GM19397 (cell line): Measurements from ENCODE around the gene SDK2.

Experiments used
- ATAC-seq: cut with Tn5 transposase; IDR thresholded peaks from one replicate; pipeline ENCODE4 v1.9.1; 2021; ENCODE audit warnings: mild to moderate bottlenecking, moderate library complexity; ENCODE audit not compliant: unreplicated experiment

SDK2 gene

DNA sequence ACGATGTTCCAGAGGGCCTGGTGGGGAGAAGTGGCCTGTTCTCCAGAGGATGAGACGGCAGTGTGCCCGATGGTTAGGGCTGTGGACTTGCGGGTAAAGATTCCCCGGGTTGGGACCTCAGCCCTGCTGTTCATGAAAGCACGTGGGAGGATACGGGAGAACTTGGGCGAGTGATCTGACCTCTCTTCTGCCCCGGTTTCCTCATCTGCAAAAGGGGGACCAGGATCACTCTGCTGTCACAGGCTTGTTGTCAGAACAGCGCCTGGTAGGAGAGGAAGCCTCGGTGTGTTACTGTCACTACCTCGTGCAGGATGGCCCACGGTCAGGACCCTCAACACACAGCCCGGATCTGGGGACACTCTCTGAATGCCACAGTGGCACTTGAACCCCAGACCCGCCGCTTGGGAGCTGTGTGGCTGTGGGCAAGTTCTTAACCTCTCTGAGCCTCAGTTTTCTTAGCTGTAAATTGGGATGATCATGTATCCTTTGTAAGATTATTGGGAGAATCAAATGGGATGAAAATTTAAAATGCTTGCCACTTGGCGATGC lies 246.9 kb downstream of the SDK2 start:
- no peak for ATAC-seq

DNA sequence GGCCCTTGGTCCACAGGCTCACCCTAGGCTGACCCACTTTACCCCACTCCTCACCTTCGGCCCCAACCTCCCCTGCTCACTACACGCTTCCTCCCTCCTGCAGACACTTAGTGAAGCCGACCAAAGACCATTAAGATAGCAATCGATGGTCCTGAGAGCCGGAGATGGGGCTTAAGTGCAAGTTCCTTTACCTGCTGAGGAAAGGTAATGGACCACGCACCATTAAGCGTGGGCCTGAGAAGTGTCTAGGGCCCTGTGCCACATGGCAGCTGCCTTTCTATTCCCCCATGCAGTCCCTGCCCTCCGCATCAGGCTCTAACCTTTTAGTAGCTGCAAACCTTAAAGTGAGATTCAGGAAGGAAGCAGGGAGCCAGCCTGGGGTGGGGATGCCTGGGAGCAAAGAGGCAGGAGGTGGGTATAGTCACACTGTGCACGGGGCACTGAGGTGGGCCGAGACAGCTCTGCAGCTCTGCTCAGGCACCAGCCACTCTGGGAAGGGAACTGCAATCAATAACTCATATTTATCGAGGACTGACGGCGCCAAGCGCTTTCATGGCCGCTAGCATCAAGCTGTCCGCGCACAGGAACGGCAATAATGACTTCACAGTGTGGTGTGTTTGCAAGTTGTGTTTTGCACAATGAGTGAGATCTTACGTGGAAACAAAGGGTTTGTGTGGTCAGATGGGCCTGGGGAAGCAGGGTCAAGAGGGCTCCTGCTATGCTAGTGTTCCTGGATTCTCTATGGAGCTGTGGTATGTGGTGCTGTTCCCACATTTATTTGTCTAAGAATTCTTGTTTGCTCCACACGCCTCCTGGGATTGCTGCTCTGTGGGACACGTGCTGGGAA lies 247.6 kb downstream of the SDK2 start:
- ATAC-seq: no peak

DNA sequence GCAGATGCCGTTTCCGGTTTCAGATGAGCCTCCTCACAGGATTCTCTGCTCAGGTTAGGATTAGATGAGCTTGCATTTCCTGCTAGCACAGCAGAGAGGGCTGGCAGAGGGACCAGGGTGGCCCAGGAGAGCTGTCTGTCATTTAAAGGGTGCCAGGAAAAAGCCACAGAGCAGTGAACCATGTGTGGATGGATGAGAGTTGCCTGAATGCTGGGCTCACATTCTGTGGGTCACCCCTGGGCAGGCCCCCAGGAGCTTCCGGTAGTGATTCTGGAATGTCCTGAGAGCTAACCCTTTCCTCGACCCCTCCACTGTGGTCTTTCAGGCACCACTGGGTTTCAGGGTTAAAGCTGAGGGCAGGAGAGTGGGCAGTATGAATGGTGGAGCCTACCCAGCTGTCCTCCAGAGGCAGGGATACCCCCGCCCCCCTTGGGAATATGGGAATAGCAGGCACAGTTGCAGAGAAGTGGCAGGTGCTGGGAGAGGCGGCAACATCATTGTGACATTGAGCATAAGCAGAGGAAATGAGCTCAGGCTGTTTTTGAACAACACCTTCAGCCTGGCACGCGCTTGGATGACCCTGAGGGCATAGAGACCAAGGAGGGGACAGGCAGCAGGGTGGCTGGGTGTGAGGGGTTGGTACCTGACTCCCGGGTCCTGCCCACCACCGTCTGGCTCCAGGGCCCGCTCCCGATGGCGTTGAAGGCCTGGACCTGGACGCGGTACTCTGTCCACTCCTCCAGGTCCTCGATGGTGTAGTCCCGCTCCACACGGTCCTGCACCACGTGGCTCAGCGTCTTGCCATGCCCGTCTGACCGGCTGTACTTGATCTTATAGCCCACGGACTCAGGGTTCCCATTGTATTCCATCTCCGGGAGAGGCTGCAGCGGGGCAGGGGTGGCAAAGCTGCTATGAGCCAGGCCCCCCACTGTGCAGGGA lies 249.5 kb downstream of the SDK2 start:
- ATAC-seq: no peak

DNA sequence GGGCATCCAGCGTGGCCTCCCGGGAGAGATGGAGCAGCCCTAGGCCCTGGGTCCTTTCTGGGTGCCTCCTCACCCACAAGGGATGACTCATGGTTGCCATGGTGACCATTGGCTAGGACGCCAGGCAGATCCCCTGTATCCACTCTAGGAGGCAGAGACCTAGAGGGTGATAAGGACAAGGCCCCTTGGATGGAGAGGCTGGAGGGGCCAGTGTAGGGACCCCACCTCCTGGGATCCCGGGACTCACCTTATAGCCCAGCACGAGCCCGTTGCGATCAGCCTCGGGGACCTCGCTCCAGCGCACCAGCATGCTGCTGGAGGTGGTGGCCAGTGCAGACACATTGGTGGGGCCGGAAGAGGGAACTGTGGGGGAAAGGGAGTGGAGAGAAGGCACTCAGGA lies 250.3 kb downstream of the SDK2 start:
- ATAC-seq: no peak

DNA sequence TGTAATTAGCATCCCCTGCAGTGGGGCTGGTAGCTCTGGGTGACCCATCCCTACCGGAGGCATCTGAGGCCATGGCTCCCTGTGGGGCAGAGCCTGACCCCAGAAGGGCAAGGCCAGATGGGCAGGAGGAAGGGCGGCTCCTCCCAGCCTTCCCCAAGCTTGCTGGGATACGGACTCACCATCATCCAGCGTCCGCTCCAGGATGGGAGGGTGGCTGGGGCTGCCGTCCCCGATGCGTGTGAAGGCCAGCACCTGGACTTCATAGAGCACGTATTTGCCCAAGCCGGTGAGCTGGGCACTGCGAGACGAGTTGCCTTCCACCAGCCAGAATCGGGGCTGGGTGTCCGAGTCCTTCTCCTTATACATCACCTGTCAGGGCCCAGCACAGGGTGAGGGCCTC lies 250.9 kb downstream of the SDK2 start:
- no peak for ATAC-seq

DNA sequence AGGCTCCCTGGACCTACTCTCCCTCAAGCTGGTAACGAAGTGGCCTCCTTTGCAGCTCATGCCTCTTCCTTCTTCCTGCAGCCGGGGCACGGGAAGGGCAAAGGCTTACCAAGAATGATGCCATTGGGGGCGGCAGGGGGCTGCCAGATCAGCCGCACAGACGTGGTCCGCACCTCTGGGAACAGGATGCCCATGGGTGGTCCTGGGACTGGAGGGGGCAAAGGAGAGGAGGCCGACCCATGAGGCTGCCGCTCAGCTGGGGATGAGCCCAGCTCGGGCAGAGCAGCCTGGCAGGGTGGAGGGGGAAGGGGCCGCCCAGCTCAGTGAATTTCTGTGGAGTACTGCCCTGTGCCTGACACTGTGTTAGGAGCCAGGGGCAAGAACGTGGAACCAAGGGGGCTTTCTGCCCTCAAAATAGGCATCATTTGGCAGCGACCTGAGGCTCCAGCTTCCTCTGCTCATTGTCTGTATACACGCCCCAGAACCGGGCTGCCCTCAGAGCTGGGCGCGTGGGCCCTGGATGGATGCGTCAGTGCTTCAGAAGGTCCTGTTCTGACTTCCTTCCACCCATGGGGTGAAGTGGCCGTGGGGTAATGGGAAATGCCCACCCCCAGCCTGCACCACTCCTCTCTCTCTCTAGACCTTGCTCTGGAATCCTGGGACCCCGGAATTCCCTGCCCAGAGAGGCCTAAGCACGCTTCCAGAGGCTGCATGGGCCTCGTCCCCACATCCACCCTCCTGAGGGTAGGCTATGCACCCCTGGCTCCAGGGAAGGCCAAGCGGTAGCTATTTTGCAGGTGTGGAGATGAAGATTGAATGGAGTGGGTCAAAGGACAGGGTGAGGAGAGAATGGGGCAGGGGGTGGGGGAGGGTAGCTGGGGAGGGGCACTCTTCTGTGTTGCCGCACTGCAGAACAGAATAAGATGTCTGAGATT lies 252.6 kb downstream of the SDK2 start:
- no peak for ATAC-seq

DNA sequence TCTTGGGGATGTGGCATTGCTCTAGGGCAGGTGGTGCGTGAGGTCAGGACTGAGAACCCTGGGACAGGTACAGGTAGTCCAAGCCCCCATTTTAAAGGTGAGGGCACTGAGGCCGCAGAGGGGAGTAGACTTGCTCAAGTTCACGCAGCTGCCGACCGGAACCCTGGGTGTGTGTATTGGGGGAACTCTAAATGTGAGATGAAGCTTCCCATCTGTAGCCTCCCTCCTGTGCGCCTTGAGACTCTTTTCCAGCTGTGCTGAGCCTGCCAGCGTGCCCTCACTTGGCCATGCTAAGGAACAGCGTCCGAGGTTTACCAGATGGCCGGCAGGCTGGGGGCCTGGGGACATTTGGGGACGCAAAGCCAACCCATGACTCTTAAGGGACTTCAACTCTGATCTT lies 253.4 kb downstream of the SDK2 start:
- no peak for ATAC-seq

DNA sequence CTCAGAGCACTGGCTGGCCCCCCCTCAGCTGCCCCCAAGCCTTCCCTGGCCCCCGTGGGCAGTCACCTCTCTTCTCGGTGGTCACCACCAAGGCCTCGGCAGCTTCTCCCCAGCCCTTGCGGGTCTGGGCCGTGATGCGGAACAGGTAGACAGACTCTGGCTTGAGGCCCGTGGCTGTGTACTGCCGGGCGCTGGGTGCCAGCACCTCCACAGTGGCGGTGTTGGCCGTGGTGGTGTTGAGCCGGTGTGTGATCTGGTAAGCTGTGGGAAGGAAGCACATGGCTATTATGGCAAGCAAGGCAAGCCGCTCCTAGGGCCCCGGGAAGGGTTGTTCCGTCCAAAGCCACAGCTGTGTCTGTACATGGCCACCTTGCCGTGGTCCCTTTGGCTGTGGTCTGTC lies 254.0 kb downstream of the SDK2 start:
- ATAC-seq: no peak

DNA sequence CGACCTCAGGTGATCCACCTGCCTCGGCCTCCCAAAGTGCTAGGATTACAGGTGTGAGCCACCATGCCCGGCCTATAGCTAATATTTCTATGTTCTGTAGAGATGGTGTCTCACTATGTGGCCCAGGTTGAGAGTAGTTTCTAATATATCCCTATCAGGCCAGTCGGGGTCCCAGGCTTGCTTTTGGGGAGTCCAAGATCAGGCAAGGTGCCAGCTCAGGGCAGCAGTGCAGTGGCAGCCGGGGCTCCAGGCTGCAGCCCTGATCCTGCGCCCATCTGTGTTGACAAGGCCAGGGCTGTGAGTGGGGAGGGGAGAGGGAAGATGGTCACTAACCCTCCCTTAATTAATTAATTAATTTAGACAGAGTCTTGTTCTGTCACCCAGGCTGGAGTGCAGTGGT lies 254.8 kb downstream of the SDK2 start:
- ATAC-seq: no peak

DNA sequence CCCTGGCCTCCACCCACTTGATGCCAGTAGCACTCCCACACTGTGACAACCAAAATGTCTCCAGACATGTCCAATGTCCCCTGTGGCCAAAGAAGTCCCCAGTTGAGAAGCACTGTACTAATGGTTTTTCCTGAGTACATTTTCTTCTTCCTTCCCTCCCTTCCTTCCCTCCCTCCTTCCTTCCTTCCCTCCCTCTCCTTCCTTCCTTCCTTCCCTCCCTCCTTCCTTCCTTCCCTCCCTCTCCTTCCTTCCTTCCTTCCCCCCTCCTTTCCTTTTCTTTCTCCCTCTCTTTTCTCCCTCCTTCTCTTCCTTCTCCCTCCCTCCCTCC lies 255.7 kb downstream of the SDK2 start:
- no peak for ATAC-seq

DNA sequence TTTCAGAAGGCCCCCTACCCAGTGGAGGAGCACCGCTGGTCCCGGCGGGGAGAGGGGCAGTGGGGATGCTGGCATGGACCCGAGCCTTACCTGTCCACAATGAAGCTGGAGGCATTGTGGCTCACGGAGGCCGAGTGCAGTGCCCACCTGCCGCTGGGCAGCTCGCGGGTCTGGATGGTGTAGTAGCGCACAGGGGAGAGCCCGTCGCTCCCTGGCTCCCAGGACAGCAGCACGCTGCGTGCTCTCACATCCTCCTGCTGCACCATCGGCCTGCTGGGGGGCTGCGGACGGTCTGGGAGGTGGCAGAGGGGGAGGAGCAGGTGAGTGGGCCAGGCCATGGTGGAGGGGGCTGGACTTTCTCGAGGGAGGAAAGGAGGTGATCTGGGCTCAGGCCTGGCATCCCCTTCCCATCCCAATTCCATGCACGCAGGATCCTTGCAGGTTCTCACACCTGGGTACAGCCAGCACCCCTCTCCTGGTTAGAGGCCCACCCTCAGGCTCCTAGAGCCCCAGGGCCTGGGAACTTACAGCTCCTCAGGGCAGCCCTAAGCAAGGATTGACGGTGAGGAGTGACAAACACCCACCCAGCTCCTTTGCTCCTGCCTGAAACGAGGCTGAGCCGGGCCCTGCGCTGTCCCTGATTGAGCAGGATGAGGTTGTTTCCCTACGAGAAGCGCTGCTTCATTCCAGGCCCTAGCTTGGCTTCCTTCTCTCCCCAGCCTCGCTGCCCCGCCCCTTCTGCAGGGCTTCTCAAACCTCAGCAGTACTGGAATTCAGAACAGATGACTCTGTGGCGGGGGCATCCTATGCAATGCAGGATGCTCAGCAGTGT lies 256.3 kb downstream of the SDK2 start:
- ATAC-seq: no peak

DNA sequence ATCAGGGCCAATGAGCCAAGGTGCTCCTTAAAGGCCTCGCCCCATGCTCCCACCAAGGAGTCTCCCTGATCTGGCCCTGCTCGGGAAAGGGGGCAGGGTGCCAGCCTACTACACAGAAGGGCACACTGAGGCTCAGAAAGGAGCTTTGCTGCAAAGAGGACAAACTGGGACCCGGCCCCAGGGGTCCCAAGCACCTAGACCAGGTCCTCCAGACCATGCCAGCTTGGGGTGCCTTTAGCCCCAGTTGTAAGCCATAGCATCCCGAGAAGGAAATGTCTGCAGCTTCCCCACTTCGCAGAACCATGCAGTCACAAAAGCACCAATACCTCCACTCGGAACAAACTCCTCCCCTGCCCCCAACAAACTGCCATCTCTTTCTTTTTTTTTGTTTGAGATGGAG lies 257.7 kb downstream of the SDK2 start:
- ATAC-seq: no peak

DNA sequence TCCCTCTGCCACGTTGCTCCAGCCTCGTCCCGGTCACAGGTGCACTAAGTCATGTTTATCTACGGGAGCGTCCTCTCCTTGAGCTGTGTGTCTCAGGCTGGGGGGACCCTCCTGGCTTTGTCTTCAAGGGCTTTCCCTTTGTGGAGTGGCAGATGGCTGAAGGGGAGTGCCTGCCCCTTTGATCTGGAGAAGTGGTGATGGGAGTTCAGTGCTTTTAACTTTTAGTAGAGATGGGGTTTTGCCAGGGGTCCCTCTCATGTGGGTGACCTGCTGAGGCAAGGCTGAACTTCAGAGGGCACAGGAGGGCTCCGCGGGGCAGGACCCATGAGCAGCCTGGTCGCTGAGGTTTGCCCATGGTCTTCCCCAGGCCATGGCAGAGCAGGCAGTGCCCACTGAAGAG lies 259.3 kb downstream of the SDK2 start:
- no peak for ATAC-seq

DNA sequence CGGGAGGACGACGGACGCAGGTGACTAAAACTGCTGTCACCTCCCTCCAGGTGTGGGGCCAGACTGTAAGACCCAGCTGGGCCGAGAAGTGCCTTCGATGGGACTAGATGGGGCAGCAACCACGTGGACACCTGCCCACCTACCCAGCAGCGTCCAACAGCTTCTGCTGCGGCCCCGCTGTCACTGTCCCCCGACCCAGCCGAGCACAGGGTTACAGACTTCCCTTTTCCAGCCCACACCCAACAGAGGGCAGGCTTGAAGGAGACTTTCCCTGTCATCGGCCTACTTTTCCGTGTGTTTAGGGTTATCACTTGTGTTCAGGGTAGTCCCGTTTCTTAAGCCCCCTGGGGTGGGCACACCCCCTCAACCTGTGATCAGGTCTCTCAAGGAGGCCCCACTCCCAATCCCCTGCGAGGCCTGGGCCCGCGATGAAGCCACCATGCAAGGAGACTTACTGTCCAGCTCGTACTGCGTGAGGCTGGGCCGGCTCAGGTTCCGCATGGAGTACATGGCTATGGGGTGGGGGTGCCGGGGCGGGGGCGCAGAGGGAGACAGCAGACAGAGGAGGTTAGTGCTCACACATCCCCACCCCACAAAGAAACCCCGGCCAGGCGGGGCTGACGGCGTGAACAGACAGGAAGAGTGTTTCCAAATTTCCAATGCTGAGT lies 263.7 kb downstream of the SDK2 start:
- no peak for ATAC-seq

DNA sequence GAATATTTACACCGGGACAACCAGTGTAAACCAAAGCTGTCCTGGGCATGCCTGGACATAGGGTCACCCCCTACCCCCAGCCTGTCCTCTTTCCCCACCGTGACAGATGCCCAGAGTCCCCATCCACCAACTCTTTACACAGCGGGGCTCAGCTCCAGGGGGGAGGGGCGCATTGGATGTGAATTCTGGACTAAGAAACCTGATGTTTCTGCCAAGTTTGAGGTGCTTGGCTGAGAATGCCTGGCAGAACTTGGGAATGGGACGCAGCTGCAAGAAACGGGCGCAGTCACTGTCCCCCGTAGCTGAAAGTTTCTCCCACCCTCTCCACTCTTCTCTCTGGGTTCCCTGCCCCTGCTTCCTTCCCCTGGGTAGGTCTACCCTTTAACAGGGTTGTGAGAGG lies 264.4 kb downstream of the SDK2 start:
- ATAC-seq: no peak

DNA sequence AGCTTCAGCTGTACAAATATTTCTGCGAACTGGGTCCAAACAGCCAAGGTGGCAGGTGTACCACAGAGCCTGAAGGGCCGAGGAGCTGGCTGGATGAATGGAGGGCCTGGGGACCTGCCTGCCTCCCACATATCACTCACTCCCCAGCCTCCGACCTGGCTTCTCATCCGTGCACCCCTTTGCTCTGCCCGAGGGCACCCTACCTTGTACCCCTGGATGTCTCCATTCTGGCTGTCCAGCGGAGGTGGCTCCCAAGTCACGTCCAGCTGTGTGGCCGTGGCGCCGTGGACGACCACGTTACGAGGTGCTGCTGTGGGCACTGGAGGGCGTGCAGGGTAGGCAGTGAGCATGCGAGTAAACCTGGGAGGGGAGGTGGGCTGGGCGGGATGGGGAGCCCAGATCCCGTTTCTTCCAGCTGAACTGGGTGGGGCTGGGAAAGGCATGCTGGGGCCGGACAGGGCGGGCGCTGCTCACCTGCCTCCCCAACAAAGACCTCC lies 265.2 kb downstream of the SDK2 start:
- no peak for ATAC-seq

DNA sequence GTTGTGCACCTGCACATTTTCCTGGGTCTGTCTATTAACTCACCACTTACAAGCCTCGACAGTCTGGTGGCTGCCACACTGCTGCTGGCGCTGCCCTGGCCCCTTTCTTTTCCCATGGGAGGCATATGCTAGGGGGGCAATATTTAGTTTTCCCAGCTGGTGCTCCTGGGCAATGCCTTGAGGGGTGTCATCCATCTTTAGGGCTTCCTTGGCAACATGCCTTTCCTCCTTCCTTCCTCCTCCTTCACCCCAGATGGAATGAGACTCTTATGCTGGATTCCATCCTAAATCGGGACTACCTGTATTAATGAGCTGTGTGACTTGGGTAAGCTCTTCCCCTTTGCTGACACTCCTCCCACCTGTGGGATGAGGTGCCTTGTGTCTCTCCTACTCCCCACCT lies 267.6 kb downstream of the SDK2 start:
- ATAC-seq: no peak

DNA sequence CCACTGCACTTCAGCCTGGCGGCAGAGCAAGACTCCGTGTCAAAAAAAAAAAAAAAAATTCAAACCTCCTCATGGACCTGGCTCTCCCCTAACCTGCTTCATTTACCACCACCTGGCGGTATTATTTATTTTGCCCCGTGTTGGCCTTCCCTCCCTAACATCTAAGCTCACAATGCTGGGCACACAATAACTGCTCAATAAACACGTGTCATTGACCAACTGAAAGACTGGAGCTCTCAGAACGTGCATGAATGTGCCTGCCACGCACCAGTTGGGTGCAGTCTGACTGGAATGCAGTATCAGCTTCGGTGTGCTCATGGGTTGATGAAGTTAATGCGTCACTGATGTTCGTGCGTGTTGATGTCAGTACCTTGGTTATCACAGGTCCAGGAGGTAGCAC lies 268.1 kb downstream of the SDK2 start:
- ATAC-seq: no peak

DNA sequence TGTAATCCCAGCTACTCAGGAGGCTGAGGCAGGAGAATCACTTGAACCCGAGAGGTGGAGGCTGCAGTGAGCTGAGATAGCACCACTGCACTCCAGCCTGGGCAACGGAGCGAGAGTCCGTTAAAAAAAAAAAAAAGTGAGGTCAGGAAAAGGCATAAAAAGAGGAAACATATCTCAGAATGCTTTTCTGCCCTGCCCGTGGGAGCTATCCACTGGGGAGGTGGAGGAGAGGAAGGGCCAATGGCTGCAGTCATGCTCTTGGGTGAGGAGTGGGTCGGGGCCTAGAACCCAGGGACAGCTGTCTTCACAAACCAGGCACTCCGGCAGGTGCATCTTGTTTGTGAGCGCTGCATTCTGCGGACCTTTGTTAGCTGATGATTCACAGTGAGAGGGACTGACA lies 272.4 kb downstream of the SDK2 start:
- ATAC-seq: no peak
